ENCODE data around the gene OR8D1. TPM values are rescaled to one million over a fixed set of nuclear protein-coding genes. Genes with fewer than 3 reads are reported as not detected.

Gene OR8D1
- total RNA-seq, 1 experiment from 2014 or later: not detected

- TF ChIP-seq ATF3 (IDR thresholded peaks at IDR 0.05) (no peak), MAX (IDR thresholded peaks at IDR 0.05) (no peak), CBX3 (IDR thresholded peaks at IDR 0.05; ENCODE audit: low read depth) (no peak), CTCF (IDR thresholded peaks at IDR 0.05 in 2 of 3, conservative IDR thresholded peaks at IDR 0.05 in 1 of 3; ENCODE audit: borderline replicate concordance in 1 of 3, insufficient read depth in 1 of 3, low read depth in 2 of 3, low read length in 2 of 3) (no peak)
Observed at GRCh38 chr11:124311269-124311668, 2.5 kb downstream of the OR8D1 start (continued).

- Histone ChIP-seq H3K27me3 (ENCODE audit: insufficient read depth, low read length) (peaks cover 51% of the 10 kb centered on the region), H3K4me1 (ENCODE audit: control insufficient read depth in 1 of 2, insufficient read depth in 2 of 2, low read length in 2 of 2) (no peaks in the 10 kb centered on the region), H3K9me2 (ENCODE audit: insufficient read depth) (no peaks in the 10 kb centered on the region), H3K27ac (ENCODE audit: low read depth, low read length) (no peak overlapping the region), H4K20me1 (ENCODE audit: insufficient read depth) (no peaks in the 10 kb centered on the region), H2AFZ (ENCODE audit: low read depth, low read length, poor library complexity, severe bottlenecking) (no peak overlapping the region), H3K4me2 (ENCODE audit: low read length) (no peak overlapping the region), H3K4me3 (replicated peaks in 1 of 2; ENCODE audit: low read depth in 1 of 2, low read length in 2 of 2) (no peak overlapping the region), H3K36me3 (ENCODE audit: control insufficient read depth in 1 of 2, insufficient read depth in 2 of 2, low read length in 2 of 2) (no peaks in the 10 kb centered on the region), H3K9ac (ENCODE audit: low read length) (no peak overlapping the region), H3K79me2 (ENCODE audit: insufficient read depth, low read length) (no peaks in the 10 kb centered on the region), H3K9me3 (ENCODE audit: control insufficient read depth in 1 of 2, insufficient read depth in 1 of 2, low read depth in 1 of 2, low read length in 2 of 2) (no peaks in the 10 kb centered on the region)
- POLR2A ChIA-PET: no interaction called here
- DNase-seq (ENCODE audit: low read depth, low spot score) (no peak), ATAC-seq (no peak)
- intact Hi-C loops (cut with micrococcal nuclease): no loop called here
- RAD21 ChIA-PET (ENCODE audit: low non-redundant PET in 1 of 2, low total read pairs in 2 of 2, uncharacterized antibody in 2 of 2, unreplicated experiment in 2 of 2): no interaction called here
- no TSS peak for BruUV-seq (replicated peaks)
- TF ChIP-seq ZBTB33 (IDR thresholded peaks at IDR 0.05; ENCODE audit: extremely low read depth, insufficient replicate concordance, low read length) (no peak), CBX3 (IDR thresholded peaks at IDR 0.05; ENCODE audit: low read depth) (no peak)
- CTCF ChIA-PET: no interaction called here
Observed at GRCh38 chr11:124310721-124311120, 3.0 kb downstream of the OR8D1 start.
